SK-N-SH treated with all-trans-retinoic acid at 6 μM for 48 hours (cell line): Measurements from ENCODE around the gene PMS1.

Source experiments
- ATAC-seq: fragments of 200-7000 bp; cut with Tn5 transposase; 3 replicates; pipeline ENCODE4 v1.9.1; 2020; ENCODE audit warnings: mild to moderate bottlenecking, moderate library complexity
- ARNTL ChIP-seq: fragments of 450-650 bp; formaldehyde crosslinking; IDR thresholded peaks from 2 replicates; pipeline ENCODE4 v1.5.0; 2020; ENCODE audit warnings: low read depth, mild to moderate bottlenecking, moderate library complexity, borderline replicate concordance
- BACH2 ChIP-seq: fragments of 250-450 bp; sonication (Bioruptor Pico); IDR thresholded peaks from 2 replicates; pipeline ENCODE4 v1.9.0; 2021; ENCODE audit warnings: mild to moderate bottlenecking, borderline replicate concordance
- CREB5 ChIP-seq: fragments of 250-450 bp; sonication (Bioruptor Pico); IDR thresholded peaks from 2 replicates; pipeline ENCODE4 v1.5.1; 2020; ENCODE audit warnings: low read depth, mild to moderate bottlenecking, moderate library complexity
- CSDC2 ChIP-seq: fragments of 250-450 bp; sonication (Bioruptor Pico); IDR thresholded peaks from 2 replicates; pipeline ENCODE4 v1.5.0; 2020; ENCODE audit warnings: mild to moderate bottlenecking, moderate library complexity
- CSRNP3 ChIP-seq: fragments of 250-450 bp; sonication (Bioruptor Pico); IDR thresholded peaks from 2 replicates; pipeline ENCODE4 v1.5.1; 2021; ENCODE audit warnings: mild to moderate bottlenecking, moderate library complexity
- ESRRG ChIP-seq: fragments of 250-450 bp; sonication (Bioruptor Pico); IDR thresholded peaks from 2 replicates; pipeline ENCODE4 v1.6.1; 2021; ENCODE audit warnings: mild to moderate bottlenecking
- GLIS3 ChIP-seq: fragments of 250-450 bp; sonication (Bioruptor Pico); IDR thresholded peaks from 2 replicates; pipeline ENCODE4 v1.5.0; 2020; ENCODE audit warnings: mild to moderate bottlenecking, moderate library complexity
- ISL1 ChIP-seq: fragments of 250-450 bp; sonication (Bioruptor Pico); IDR thresholded peaks from 2 replicates; pipeline ENCODE4 v2.1.2; 2022; ENCODE audit warnings: mild to moderate bottlenecking, moderate library complexity
- POU6F1 ChIP-seq: fragments of 250-450 bp; sonication (Bioruptor Pico); IDR thresholded peaks from 2 replicates; pipeline ENCODE4 v1.8.0; 2021; ENCODE audit warnings: low read depth, mild to moderate bottlenecking, moderate library complexity, borderline replicate concordance
- PPARA ChIP-seq: fragments of 250-450 bp; sonication (Bioruptor Pico); IDR thresholded peaks from 2 replicates; pipeline ENCODE4 v1.5.0; 2020; ENCODE audit warnings: mild to moderate bottlenecking, borderline replicate concordance
- SNAI2 ChIP-seq: fragments of 250-450 bp; sonication (Bioruptor Pico); IDR thresholded peaks from 2 replicates; pipeline ENCODE4 v1.5.0; 2020; ENCODE audit warnings: mild to moderate bottlenecking, moderate library complexity
- TCF4 ChIP-seq: fragments of 250-450 bp; sonication (Bioruptor Pico); IDR thresholded peaks from 2 replicates; pipeline ENCODE4 v1.8.0; 2021; ENCODE audit warnings: mild to moderate bottlenecking, moderate library complexity, borderline replicate concordance
- TOX ChIP-seq: fragments of 250-450 bp; sonication (Bioruptor Pico); IDR thresholded peaks from 2 replicates; pipeline ENCODE4 v1.8.0; 2021; ENCODE audit warnings: mild to moderate bottlenecking, moderate library complexity, borderline replicate concordance
- TSHZ2 ChIP-seq: fragments of 250-450 bp; sonication (Bioruptor Pico); IDR thresholded peaks from 2 replicates; pipeline ENCODE4 v1.5.0; 2020; ENCODE audit warnings: mild to moderate bottlenecking, moderate library complexity
- ZC3H10 ChIP-seq: fragments of 250-450 bp; sonication (Bioruptor Pico); IDR thresholded peaks from 2 replicates; pipeline ENCODE4 v1.5.1; 2021; ENCODE audit warnings: mild to moderate bottlenecking, moderate library complexity
- ZFP3 ChIP-seq: fragments of 250-450 bp; sonication (Bioruptor Pico); IDR thresholded peaks from 2 replicates; pipeline ENCODE4 v1.5.0; 2020; ENCODE audit warnings: mild to moderate bottlenecking, moderate library complexity
- ZFP30 ChIP-seq: fragments of 450-650 bp; formaldehyde crosslinking; IDR thresholded peaks from 2 replicates; pipeline ENCODE4 v1.5.0; 2022; ENCODE audit warnings: mild to moderate bottlenecking, moderate library complexity
- ZNF565 ChIP-seq: fragments of 450-650 bp; formaldehyde crosslinking; conservative IDR thresholded peaks from 2 replicates; pipeline ENCODE4 v1.5.0; 2020; ENCODE audit warnings: low read depth, mild to moderate bottlenecking, moderate library complexity
- ZNF70 ChIP-seq: fragments of 450-650 bp; formaldehyde crosslinking; IDR thresholded peaks from 2 replicates; pipeline ENCODE4 v1.5.0; 2020; ENCODE audit warnings: mild to moderate bottlenecking, moderate library complexity

PMS1 gene

GRCh38 chr2:189762229-189762550, 22.1 kb upstream of the PMS1 start:
- no peak for ATAC-seq
- TF ChIP-seq CSRNP3 (no peak), ESRRG (CRISPR knock-in tag) (no peak), ZC3H10 (CRISPR knock-in tag) (no peak), ZNF70 (CRISPR knock-in tag) (no peak), CSDC2 (CRISPR knock-in tag) (no peak), SNAI2 (CRISPR knock-in tag) (no peak), ZFP3 (CRISPR knock-in tag) (no peak), POU6F1 (CRISPR knock-in tag) (no peak)

GRCh38 chr2:189762551-189763298, 21.5 kb upstream of the PMS1 start, which contains the start of gene OSGEPL1:
Gene OSGEPL1, minus strand, starts transcription at chr2:189762792. Its CDS starts 1,152 bp downstream, at chr2:189761640.
- no peak for TF ChIP-seq ZNF565 (CRISPR knock-in tag)
- no peak for TF ChIP-seq ZFP30 (CRISPR knock-in tag)
- no peak for TF ChIP-seq TOX (CRISPR knock-in tag)
- TF ChIP-seq TSHZ2 (CRISPR knock-in tag), result 0 out of 2 replicates have a peak, but pooled peaks have one; percentile 14
- no peak for TF ChIP-seq PPARA (CRISPR knock-in tag)
- no peak for TF ChIP-seq ISL1 (CRISPR knock-in tag)
- TF ChIP-seq CREB5, result peak; percentile 8; the same call in 1 of the 2 replicates
- TF ChIP-seq TCF4 (CRISPR knock-in tag), result no peak
- peak; percentile 96 for ATAC-seq

- TF ChIP-seq ARNTL (CRISPR knock-in tag), result no peak
- no peak for TF ChIP-seq ZFP30 (CRISPR knock-in tag)
- no peak for TF ChIP-seq TSHZ2 (CRISPR knock-in tag)
- no peak for TF ChIP-seq BACH2
- no peak for TF ChIP-seq TOX (CRISPR knock-in tag)
- no peak for TF ChIP-seq CSRNP3
- TF ChIP-seq CREB5, result no peak
- TF ChIP-seq GLIS3 (CRISPR knock-in tag), result no peak
- 0 out of 3 replicates have a peak, but pooled peaks have one; percentile 4 for ATAC-seq
Observed at GRCh38 chr2:189763908-189764661, 20.2 kb upstream of the PMS1 start.
